ENCODE data around the gene KRTAP5-6. TPM values are rescaled to one million over a fixed set of nuclear protein-coding genes. Genes with fewer than 3 reads are reported as not detected.

The KRTAP5-6 gene
- polyA plus RNA-seq, 1 donor (not counting 4 experiments of a cell fraction or from before 2014, with no cell fraction given): not detected

GRCh38 chr11:1732418-1733008, 35.5 kb downstream of the KRTAP5-6 start:
- Histone ChIP-seq H3K27me3 (ENCODE audit: control insufficient read depth, extremely low read depth, insufficient read depth, low read length) (peaks cover 55% of the 10 kb centered on the region), H3K9ac (ENCODE audit: control insufficient read depth, extremely low read depth, insufficient read depth, low read length) (no peak overlapping the region), H3K9me3 (ENCODE audit: control insufficient read depth, low read depth, low read length) (peaks cover 8% of the 10 kb centered on the region), H3K4me1 (ENCODE audit: control insufficient read depth, extremely low read depth, insufficient read depth, low read length) (no peaks in the 10 kb centered on the region), H3K36me3 (ENCODE audit: control insufficient read depth in 2 of 2, extremely low read depth in 1 of 2, insufficient read depth in 2 of 2, low read length in 2 of 2) (no peaks in the 10 kb centered on the region), H4K20me1 (ENCODE audit: control insufficient read depth, extremely low read depth, insufficient read depth, low read length) (no peaks in the 10 kb centered on the region), H3K27ac (ENCODE audit: control insufficient read depth, insufficient read depth, low read length) (no peak overlapping the region), H3K4me3 (ENCODE audit: control insufficient read depth in 2 of 3, extremely low read depth in 1 of 3, insufficient read depth in 2 of 3, low read depth in 1 of 3, low read length in 3 of 3) (no peak overlapping the region), H3K9me1 (ENCODE audit: control insufficient read depth, extremely low read depth, insufficient read depth, low read length) (no peaks in the 10 kb centered on the region), H3K4me2 (ENCODE audit: control insufficient read depth, extremely low read depth, insufficient read depth, low read depth, low read length) (no peak overlapping the region), H2AFZ (ENCODE audit: control insufficient read depth, low read length) (no peak overlapping the region), H3K79me2 (ENCODE audit: control insufficient read depth, insufficient read depth, low read length) (no peaks in the 10 kb centered on the region)
- FAIRE-seq (no peak), DNase-seq (ENCODE audit: low read depth, low spot score) (no peak)
- no peak for TF ChIP-seq EZH2 (IDR thresholded peaks at IDR 0.05; ENCODE audit: low read length)
- TF ChIP-seq, protein P1, sequence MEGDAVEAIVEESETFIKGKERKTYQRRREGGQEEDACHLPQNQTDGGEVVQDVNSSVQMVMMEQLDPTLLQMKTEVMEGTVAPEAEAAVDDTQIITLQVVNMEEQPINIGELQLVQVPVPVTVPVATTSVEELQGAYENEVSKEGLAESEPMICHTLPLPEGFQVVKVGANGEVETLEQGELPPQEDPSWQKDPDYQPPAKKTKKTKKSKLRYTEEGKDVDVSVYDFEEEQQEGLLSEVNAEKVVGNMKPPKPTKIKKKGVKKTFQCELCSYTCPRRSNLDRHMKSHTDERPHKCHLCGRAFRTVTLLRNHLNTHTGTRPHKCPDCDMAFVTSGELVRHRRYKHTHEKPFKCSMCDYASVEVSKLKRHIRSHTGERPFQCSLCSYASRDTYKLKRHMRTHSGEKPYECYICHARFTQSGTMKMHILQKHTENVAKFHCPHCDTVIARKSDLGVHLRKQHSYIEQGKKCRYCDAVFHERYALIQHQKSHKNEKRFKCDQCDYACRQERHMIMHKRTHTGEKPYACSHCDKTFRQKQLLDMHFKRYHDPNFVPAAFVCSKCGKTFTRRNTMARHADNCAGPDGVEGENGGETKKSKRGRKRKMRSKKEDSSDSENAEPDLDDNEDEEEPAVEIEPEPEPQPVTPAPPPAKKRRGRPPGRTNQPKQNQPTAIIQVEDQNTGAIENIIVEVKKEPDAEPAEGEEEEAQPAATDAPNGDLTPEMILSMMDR (optimal IDR thresholded peaks at IDR 0.05 in 1 of 3, IDR thresholded peaks at IDR 0.05 in 1 of 3, conservative IDR thresholded peaks at IDR 0.05 in 1 of 3; ENCODE audit: extremely low read depth in 1 of 3, insufficient read depth in 2 of 3, low read length in 3 of 3): no peak
- dilution Hi-C loops (cut with MboI; ENCODE audit: extremely low pct_ligation_motif_present, low sequenced_read_pairs): no loop called here

GRCh38 chr11:1733009-1733715, 36.2 kb downstream of the KRTAP5-6 start:
- Histone ChIP-seq H3K27me3 (ENCODE audit: control insufficient read depth, extremely low read depth, insufficient read depth, low read length) (peaks cover 50% of the 10 kb centered on the region), H3K36me3 (ENCODE audit: control insufficient read depth in 2 of 2, extremely low read depth in 1 of 2, insufficient read depth in 2 of 2, low read length in 2 of 2) (no peaks in the 10 kb centered on the region), H2AFZ (ENCODE audit: control insufficient read depth, low read length) (no peak overlapping the region), H4K20me1 (ENCODE audit: control insufficient read depth, extremely low read depth, insufficient read depth, low read length) (no peaks in the 10 kb centered on the region), H3K9me1 (ENCODE audit: control insufficient read depth, extremely low read depth, insufficient read depth, low read length) (no peaks in the 10 kb centered on the region), H3K79me2 (ENCODE audit: control insufficient read depth, insufficient read depth, low read length) (no peaks in the 10 kb centered on the region), H3K4me2 (ENCODE audit: control insufficient read depth, extremely low read depth, insufficient read depth, low read depth, low read length) (no peak overlapping the region), H3K4me1 (ENCODE audit: control insufficient read depth, extremely low read depth, insufficient read depth, low read length) (no peaks in the 10 kb centered on the region), H3K27ac (ENCODE audit: control insufficient read depth, insufficient read depth, low read length) (no peak overlapping the region), H3K9me3 (ENCODE audit: control insufficient read depth, low read depth, low read length) (peaks cover 8% of the 10 kb centered on the region), H3K9ac (ENCODE audit: control insufficient read depth, extremely low read depth, insufficient read depth, low read length) (no peak overlapping the region), H3K4me3 (ENCODE audit: control insufficient read depth in 2 of 3, extremely low read depth in 1 of 3, insufficient read depth in 2 of 3, low read depth in 1 of 3, low read length in 3 of 3) (no peak overlapping the region)
- dilution Hi-C loops (cut with MboI; ENCODE audit: extremely low pct_ligation_motif_present, low sequenced_read_pairs): no loop called here
- FAIRE-seq (no peak), DNase-seq (ENCODE audit: low read depth, low spot score) (no peak)
- TF ChIP-seq, protein P1 (optimal IDR thresholded peaks at IDR 0.05 in 1 of 3, IDR thresholded peaks at IDR 0.05 in 1 of 3, conservative IDR thresholded peaks at IDR 0.05 in 1 of 3; ENCODE audit: extremely low read depth in 1 of 3, insufficient read depth in 2 of 3, low read length in 3 of 3): no peak
- TF ChIP-seq EZH2 (IDR thresholded peaks at IDR 0.05; ENCODE audit: low read length): no peak
